DND-41 (cell line): ENCODE data around the gene HIP1.

Experiments used
- ATAC-seq: fragments of 200-7000 bp; cut with Tn5 transposase; 3 replicates; pipeline ENCODE4 v1.9.1; 2021; ENCODE audit warnings: low read depth; ENCODE audit not compliant: insufficient read depth
- DNase-seq: peaks from one replicate; pipeline ENCODE4 v3.0.0-alpha.2; 2020
- H2AFZ ChIP-seq: 2 replicates; pipeline ENCODE4 v1.6.0; 2012; ENCODE audit warnings: low read depth, low read length
- H3K27ac ChIP-seq: 2 replicates; pipeline ENCODE4 v1.5.1; 2012; ENCODE audit warnings: low read length, inconsistent platforms
- H3K27me3 ChIP-seq: fragments of 200-600 bp; sonication (generic); 2 replicates; pipeline ENCODE4 v1.6.0; 2012; ENCODE audit warnings: low read length, mild to moderate bottlenecking, inconsistent platforms; ENCODE audit not compliant: insufficient read depth, poor library complexity
- H3K36me3 ChIP-seq: 2 replicates; pipeline ENCODE4 v1.5.1; 2012; ENCODE audit warnings: low read length, inconsistent platforms; ENCODE audit not compliant: insufficient read depth
- H3K4me1 ChIP-seq: 2 replicates; pipeline ENCODE4 v1.5.1; 2012; ENCODE audit warnings: mild to moderate bottlenecking, low read length; ENCODE audit not compliant: insufficient read depth
- H3K4me2 ChIP-seq: 2 replicates; pipeline ENCODE4 v1.6.0; 2012; ENCODE audit warnings: mild to moderate bottlenecking, moderate library complexity, low read length, inconsistent platforms; ENCODE audit not compliant: insufficient read depth
- H3K4me3 ChIP-seq, 2 experiments: fragments of 200-600 bp in 1 of 2; shearing (Covaris generic) in 1 of 2; 2 replicates each; pipeline ENCODE4 v1.5.1; 2012 to 2016; ENCODE audit warnings: inconsistent platforms in 2 of 2, low read length in 2 of 2, mild to moderate bottlenecking in 2 of 2, low read depth in 1 of 2, moderate library complexity in 1 of 2
- H3K79me2 ChIP-seq: 2 replicates; pipeline ENCODE4 v1.6.0; 2012; ENCODE audit warnings: low read length, inconsistent platforms; ENCODE audit not compliant: insufficient read depth
- H3K9ac ChIP-seq: 2 replicates; pipeline ENCODE4 v1.6.0; 2012; ENCODE audit warnings: low read depth, mild to moderate bottlenecking, inconsistent platforms, low read length, moderate library complexity
- H3K9me3 ChIP-seq: 2 replicates; pipeline ENCODE4 v1.5.1; 2012; ENCODE audit warnings: low read length, moderate library complexity, mild to moderate bottlenecking, inconsistent platforms; ENCODE audit not compliant: insufficient read depth, severe bottlenecking
- H4K20me1 ChIP-seq: 2 replicates; pipeline ENCODE4 v1.6.0; 2012; ENCODE audit warnings: low read length; ENCODE audit not compliant: insufficient read depth
- EZH2 ChIP-seq: IDR thresholded peaks from 3 replicates; pipeline ENCODE4 v1.6.1; 2012; ENCODE audit warnings: borderline replicate concordance, low read depth, mild to moderate bottlenecking, moderate library complexity, low read length, inconsistent platforms; ENCODE audit not compliant: severe bottlenecking
- TF ChIP-seq, protein P1 (sequence below): IDR thresholded peaks from 2 replicates; pipeline ENCODE4 v1.5.1; 2012; ENCODE audit warnings: borderline replicate concordance, low read length, moderate library complexity, mild to moderate bottlenecking; ENCODE audit not compliant: poor library complexity, severe bottlenecking; ENCODE audit errors: extremely low read depth

HIP1 gene

DNA sequence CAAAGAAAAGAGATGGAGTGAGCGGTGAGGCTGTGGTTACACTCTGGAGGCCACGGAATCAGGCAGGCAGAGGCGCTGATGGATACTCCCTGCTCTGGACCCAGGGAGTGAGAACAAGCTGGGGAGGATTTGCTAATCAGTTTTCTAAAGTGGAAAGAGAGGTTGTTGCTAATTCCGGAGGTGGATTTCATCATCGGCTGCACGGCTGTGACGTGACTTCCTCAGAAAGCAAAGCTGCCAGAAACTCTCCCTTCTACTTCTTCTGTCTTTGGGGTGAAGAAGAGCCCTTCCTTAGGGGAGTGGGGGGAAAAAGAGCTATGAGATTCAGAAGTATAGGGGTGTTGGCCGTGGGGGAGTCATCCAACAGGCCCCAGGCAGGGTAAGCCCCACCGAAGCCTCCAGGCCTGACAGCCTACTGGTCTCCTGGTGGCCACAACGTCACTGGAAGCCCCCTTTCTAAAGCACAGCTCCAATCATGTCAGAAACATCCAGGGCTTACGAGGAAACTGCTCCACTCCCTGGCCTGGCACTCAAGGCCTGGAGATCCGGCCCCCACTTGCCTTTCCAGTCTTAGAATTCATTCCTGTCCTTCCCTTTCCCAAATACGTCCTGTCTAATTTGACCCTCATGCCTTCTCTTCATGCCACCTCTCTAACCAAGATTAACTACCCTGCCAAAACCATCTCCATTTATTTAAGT is 114.5 kb downstream of the HIP1 start:
- Histone ChIP-seq H2AFZ (no peak overlapping the region), H3K36me3 (no peaks in the 10 kb centered on the region), H3K4me2 (no peak overlapping the region), H3K27ac (no peak overlapping the region), H3K4me1 (no peaks in the 10 kb centered on the region), H3K4me3 (no peak overlapping the region), H3K27me3 (no peaks in the 10 kb centered on the region), H3K9ac (no peak overlapping the region), H3K79me2 (no peaks in the 10 kb centered on the region), H3K9me3 (peaks cover 4% of the 10 kb centered on the region), H4K20me1 (no peaks in the 10 kb centered on the region)
- ATAC-seq, result no peak
- no peak for DNase-seq
- TF ChIP-seq, protein P1, sequence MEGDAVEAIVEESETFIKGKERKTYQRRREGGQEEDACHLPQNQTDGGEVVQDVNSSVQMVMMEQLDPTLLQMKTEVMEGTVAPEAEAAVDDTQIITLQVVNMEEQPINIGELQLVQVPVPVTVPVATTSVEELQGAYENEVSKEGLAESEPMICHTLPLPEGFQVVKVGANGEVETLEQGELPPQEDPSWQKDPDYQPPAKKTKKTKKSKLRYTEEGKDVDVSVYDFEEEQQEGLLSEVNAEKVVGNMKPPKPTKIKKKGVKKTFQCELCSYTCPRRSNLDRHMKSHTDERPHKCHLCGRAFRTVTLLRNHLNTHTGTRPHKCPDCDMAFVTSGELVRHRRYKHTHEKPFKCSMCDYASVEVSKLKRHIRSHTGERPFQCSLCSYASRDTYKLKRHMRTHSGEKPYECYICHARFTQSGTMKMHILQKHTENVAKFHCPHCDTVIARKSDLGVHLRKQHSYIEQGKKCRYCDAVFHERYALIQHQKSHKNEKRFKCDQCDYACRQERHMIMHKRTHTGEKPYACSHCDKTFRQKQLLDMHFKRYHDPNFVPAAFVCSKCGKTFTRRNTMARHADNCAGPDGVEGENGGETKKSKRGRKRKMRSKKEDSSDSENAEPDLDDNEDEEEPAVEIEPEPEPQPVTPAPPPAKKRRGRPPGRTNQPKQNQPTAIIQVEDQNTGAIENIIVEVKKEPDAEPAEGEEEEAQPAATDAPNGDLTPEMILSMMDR, result no peak
- no peak for TF ChIP-seq EZH2

DNA sequence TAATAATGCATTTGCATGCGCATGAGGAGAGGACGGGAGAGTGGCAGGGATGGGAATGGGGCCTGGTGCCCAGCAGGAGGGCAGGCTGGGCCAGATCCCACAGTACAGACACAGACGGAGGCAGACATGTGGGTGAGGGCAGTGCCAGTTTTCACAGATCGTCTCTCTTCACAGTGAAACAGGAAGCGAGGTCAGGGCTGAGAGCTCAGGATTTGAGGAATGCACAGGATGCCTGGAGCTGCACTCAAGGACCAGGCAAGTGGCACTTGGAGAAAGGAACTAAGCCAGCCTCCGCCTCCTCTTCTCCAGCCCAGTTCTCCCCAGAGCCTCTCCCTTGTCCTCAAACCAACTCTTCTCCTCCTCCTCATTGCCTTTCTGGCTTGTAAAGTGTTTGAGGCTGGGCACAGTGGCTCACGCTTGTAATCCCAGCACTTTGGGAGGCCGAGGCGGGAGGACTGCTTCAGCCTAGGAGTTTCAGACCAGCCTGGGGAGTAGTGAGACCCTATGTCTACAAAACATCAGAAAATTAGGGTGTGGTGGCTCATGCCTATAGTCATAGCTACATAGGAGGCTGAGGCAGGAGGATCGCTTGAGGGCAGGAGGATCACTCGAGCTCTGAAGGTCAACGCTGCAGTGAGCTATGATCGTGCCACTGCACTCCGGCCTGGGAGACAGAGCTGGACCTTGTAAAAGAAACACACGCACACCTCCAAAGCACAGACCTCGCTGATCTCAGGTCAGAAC is 115.2 kb downstream of the HIP1 start:
- peaks cover 4% of the 10 kb centered on the region for H3K9me3 ChIP-seq
- H3K27me3 ChIP-seq, result no peaks in the 10 kb centered on the region
- no peak overlapping the region for H3K4me2 ChIP-seq
- no peaks in the 10 kb centered on the region for H3K79me2 ChIP-seq
- H3K36me3 ChIP-seq, result no peaks in the 10 kb centered on the region
- no peak for DNase-seq
- H3K4me3 ChIP-seq, result no peak overlapping the region
- peaks cover 4% of the 10 kb centered on the region for H3K4me1 ChIP-seq
- no peak for TF ChIP-seq EZH2
- TF ChIP-seq, protein P1, result no peak
- no peak overlapping the region for H2AFZ ChIP-seq
- H3K27ac ChIP-seq, result no peak overlapping the region
- H4K20me1 ChIP-seq, result no peaks in the 10 kb centered on the region
- H3K9ac ChIP-seq, result no peak overlapping the region
- ATAC-seq, result no peak

DNA sequence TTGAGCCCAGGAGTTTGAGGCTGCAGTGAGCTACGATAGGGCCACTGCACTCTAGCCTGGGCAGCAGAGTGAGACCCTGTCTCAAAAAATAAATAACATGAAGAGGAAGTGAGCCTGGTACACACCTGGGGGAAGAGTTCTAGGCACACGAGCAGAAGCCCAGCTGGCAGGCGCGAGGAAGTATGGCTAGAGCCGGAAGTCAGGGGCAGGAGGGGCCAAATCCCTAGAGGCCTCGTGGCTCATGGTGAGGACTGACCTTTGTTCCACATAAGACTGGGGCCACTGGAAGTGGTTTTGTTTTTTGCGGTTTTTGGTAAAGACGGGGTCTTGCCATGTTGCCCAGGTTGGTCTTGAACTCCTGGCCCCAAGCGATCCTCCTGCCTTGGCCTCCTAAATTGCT is 117.6 kb downstream of the HIP1 start:
- H3K4me1 ChIP-seq, result peaks cover 21% of the 10 kb centered on the region
- H4K20me1 ChIP-seq, result no peaks in the 10 kb centered on the region
- H3K4me2 ChIP-seq, result no peak overlapping the region
- no peaks in the 10 kb centered on the region for H3K9me3 ChIP-seq
- ATAC-seq (no peak), DNase-seq (no peak)
- H3K79me2 ChIP-seq, result no peaks in the 10 kb centered on the region
- H3K27me3 ChIP-seq, result no peaks in the 10 kb centered on the region
- no peak overlapping the region for H2AFZ ChIP-seq
- H3K9ac ChIP-seq, result no peak overlapping the region
- no peaks in the 10 kb centered on the region for H3K36me3 ChIP-seq
- H3K27ac ChIP-seq, result no peak overlapping the region
- H3K4me3 ChIP-seq, result no peak overlapping the region
- no peak for TF ChIP-seq EZH2
- TF ChIP-seq, protein P1, result no peak
